Measurements from ENCODE around the gene SHF.
A peak's percentile ranks its signal among the peaks of the same experiment; 100 is the strongest.

The SHF gene

DNA sequence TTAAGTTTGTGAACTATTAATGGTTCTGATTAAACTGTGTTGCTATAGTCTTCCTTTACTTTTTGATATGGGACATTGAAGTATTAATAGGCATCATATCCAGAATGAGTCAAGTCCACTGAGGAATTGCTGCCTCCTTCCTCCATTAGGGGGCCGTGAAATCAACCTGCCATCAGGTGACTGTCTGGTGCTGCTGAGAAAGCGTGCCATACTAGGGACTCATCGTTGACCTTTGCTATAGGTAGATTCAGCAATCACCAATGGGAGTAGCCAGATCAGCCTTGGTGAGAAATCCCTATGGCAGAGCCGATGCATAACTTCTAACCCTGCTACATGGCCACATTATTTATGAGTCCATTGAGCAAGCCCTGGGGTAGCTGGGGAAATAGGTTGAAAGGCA is 34.2 kb upstream of the SHF start:
- H3K9me3 ChIP-seq (ENCODE audit: control insufficient read depth, insufficient read depth, low read length): no peaks in the 10 kb centered on the region
- no peak for DNase-seq (ENCODE audit: low read depth, low spot score)
- no CpG with 5 or more reads among the region's 4 CpGs for WGBS (ENCODE audit: insufficient coverage, insufficient read length)

DNA sequence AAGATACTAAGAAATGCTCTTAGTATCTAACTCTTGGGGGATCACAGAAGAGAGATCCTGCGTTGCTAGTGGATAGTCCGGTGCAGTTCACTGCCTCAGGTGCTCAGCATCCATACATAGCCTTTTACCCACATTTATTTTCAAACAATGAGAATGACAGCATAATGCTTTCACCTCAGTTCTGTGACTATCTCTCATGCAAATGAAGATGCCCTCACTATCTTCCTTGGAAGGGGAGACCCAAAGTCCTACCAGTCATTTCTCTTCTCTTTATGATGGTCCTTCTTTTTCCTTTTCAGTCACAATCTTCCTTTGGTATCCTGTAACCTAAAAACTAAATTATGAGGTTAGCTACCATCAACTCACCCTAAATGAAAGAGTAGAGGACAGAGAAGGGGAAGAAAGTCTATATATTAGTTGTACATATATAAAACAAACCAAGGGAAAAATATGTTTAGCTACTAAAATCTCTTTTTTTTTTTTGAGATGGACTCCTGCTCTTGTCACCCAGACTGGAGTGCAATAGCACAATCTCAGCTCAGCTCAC is 33.4 kb upstream of the SHF start:
- H3K9me3 ChIP-seq (ENCODE audit: control insufficient read depth, insufficient read depth, low read length): no peaks in the 10 kb centered on the region
- WGBS (ENCODE audit: insufficient coverage, insufficient read length): no CpG with 5 or more reads among the region's 2 CpGs
- H3K4me1 ChIP-seq (ENCODE audit: control insufficient read depth, insufficient read depth, low read length): no peaks in the 10 kb centered on the region
- H3K27me3 ChIP-seq (ENCODE audit: control insufficient read depth, insufficient read depth, low read length): no peaks in the 10 kb centered on the region
- no peaks in the 10 kb centered on the region for H3K36me3 ChIP-seq (ENCODE audit: control insufficient read depth, insufficient read depth, low read length)
- no peak for DNase-seq (ENCODE audit: low read depth, low spot score)
- no peak overlapping the region for H3K4me3 ChIP-seq (ENCODE audit: low read length)
- no peak overlapping the region for H3K27ac ChIP-seq (ENCODE audit: low read length)

More for the DNA sequence above, 34.2 kb upstream of the SHF start:
- no peaks in the 10 kb centered on the region for H3K27me3 ChIP-seq (ENCODE audit: control insufficient read depth, insufficient read depth, low read length)
- H3K4me1 ChIP-seq (ENCODE audit: control insufficient read depth, insufficient read depth, low read length): no peaks in the 10 kb centered on the region
- no peaks in the 10 kb centered on the region for H3K36me3 ChIP-seq (ENCODE audit: control insufficient read depth, insufficient read depth, low read length)
- H3K27ac ChIP-seq (ENCODE audit: low read length): no peak overlapping the region
- H3K4me3 ChIP-seq (ENCODE audit: low read length): no peak overlapping the region

DNA sequence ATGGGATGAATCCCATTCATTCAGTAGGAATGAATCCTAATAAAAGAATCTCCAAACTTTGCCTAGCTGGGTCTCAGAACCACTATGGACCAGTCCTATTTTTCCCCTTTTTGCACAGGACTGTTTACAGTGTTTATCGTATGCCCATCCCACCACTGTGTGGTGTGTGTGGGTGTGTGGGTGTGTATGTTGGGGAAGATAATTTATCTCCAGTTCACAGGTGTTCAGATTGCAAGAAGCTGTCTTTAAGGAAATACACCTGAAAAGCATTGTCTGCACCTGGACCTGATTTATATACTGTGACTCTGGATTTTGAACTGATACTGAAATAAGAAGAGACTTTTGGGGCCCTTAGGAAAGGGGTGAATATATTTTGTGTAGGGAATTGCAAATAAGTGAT is 24.7 kb upstream of the SHF start:
- Histone ChIP-seq H3K4me3 (ENCODE audit: low read length) (no peak overlapping the region), H3K4me1 (ENCODE audit: control insufficient read depth, insufficient read depth, low read length) (no peaks in the 10 kb centered on the region), H3K9me3 (ENCODE audit: control insufficient read depth, insufficient read depth, low read length) (no peaks in the 10 kb centered on the region), H3K27me3 (ENCODE audit: control insufficient read depth, insufficient read depth, low read length) (no peaks in the 10 kb centered on the region), H3K36me3 (ENCODE audit: control insufficient read depth, insufficient read depth, low read length) (no peaks in the 10 kb centered on the region), H3K27ac (ENCODE audit: low read length) (no peak overlapping the region)
- DNase-seq (ENCODE audit: low read depth, low spot score): no peak
- no CpG with 5 or more reads among the region's 1 CpG for WGBS (ENCODE audit: insufficient coverage, insufficient read length)

DNA sequence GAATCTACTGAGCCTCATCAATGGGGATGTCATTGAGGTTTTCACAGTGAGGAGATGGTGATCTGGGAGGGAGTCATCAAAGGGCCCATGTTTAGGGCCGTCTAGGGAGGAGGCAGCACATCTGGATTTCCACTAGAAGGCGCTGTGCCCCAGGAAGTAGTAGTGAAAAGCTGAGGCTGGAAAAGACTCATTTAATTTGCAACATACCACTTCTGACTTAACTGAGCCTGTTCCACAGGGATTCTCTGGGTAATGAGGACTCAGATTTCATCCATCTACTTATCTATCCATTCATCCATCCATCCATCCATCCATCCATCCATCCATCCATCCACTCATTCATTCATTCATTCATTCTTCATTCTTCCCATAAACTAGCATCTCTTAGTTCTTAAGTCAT is 17.4 kb upstream of the SHF start:
- no peak for DNase-seq (ENCODE audit: low read depth, low spot score)
- H3K36me3 ChIP-seq (ENCODE audit: control insufficient read depth, insufficient read depth, low read length): no peaks in the 10 kb centered on the region
- H3K4me3 ChIP-seq (ENCODE audit: low read length): no peak overlapping the region
- no peaks in the 10 kb centered on the region for H3K4me1 ChIP-seq (ENCODE audit: control insufficient read depth, insufficient read depth, low read length)
- no peaks in the 10 kb centered on the region for H3K9me3 ChIP-seq (ENCODE audit: control insufficient read depth, insufficient read depth, low read length)
- WGBS (ENCODE audit: insufficient coverage, insufficient read length): no CpG with 5 or more reads among the region's 2 CpGs
- no peaks in the 10 kb centered on the region for H3K27me3 ChIP-seq (ENCODE audit: control insufficient read depth, insufficient read depth, low read length)
- H3K27ac ChIP-seq (ENCODE audit: low read length): no peak overlapping the region

DNA sequence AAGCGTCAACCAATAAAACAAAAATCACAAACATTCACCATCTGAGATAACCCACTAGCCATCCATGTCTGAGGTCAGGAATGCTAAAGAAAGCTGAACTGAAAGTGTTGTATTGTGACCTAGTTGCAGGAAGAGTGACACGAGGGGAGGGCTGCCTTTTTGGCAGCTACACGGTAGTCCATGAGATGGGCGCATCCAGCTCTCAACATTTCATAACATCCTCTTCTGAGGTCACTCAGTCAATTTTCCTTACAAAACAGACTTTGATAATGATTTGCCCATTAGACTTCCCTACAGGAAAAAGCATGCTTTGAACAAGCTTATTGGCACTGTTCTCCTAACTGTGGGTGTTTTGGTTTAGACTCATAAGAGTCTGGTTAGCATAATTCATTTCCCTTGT is 15.4 kb upstream of the SHF start:
- Histone ChIP-seq H3K36me3 (ENCODE audit: control insufficient read depth, insufficient read depth, low read length) (no peaks in the 10 kb centered on the region), H3K4me1 (ENCODE audit: control insufficient read depth, insufficient read depth, low read length) (no peaks in the 10 kb centered on the region), H3K4me3 (ENCODE audit: low read length) (no peak overlapping the region), H3K27ac (ENCODE audit: low read length) (no peak overlapping the region), H3K9me3 (ENCODE audit: control insufficient read depth, insufficient read depth, low read length) (no peaks in the 10 kb centered on the region), H3K27me3 (ENCODE audit: control insufficient read depth, insufficient read depth, low read length) (no peaks in the 10 kb centered on the region)
- no peak for DNase-seq (ENCODE audit: low read depth, low spot score)
- no CpG with 5 or more reads among the region's 4 CpGs for WGBS (ENCODE audit: insufficient coverage, insufficient read length)

DNA sequence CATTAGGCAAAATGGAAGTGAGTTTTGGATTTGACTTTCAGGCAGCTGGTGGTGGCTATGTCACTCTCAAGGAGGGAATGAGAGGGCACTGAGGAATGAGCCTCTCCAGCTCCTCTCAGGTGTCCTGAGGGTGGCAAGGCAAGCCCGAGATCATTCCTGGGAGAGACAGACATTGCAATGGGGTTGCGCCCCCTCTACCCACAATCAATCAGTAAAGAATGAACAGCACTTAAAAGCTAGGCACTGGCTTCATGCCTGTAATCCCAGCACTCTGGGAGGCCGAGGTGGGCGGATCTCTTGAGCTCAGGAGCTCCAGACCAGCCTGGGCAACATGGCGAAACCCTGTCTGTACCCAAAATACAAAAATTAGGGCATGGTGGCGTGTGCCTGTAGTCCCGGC is 14.1 kb upstream of the SHF start:
- Histone ChIP-seq H3K4me1 (ENCODE audit: control insufficient read depth, insufficient read depth, low read length) (no peaks in the 10 kb centered on the region), H3K27ac (ENCODE audit: low read length) (no peak overlapping the region), H3K27me3 (ENCODE audit: control insufficient read depth, insufficient read depth, low read length) (no peaks in the 10 kb centered on the region), H3K36me3 (ENCODE audit: control insufficient read depth, insufficient read depth, low read length) (no peaks in the 10 kb centered on the region), H3K9me3 (ENCODE audit: control insufficient read depth, insufficient read depth, low read length) (no peaks in the 10 kb centered on the region), H3K4me3 (ENCODE audit: low read length) (no peak overlapping the region)
- DNase-seq (ENCODE audit: low read depth, low spot score): no peak
- no CpG with 5 or more reads among the region's 7 CpGs for WGBS (ENCODE audit: insufficient coverage, insufficient read length)

DNA sequence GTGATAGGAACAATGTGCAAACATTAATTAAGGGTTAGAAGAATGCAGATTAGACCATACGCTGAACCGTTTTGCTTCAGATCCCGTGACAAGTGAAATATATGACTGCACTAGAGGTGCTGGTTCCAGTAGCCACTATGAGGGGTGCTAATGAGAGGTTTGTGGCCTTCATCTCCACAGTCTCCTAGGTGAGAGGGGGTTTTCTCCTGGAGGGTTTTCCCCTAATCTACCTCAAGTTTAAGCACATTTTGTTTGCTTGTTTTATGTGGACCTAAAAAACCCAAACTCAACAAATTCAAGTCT is 13.7 kb upstream of the SHF start:
- Histone ChIP-seq H3K4me3 (ENCODE audit: low read length) (no peak overlapping the region), H3K9me3 (ENCODE audit: control insufficient read depth, insufficient read depth, low read length) (no peaks in the 10 kb centered on the region), H3K36me3 (ENCODE audit: control insufficient read depth, insufficient read depth, low read length) (no peaks in the 10 kb centered on the region), H3K4me1 (ENCODE audit: control insufficient read depth, insufficient read depth, low read length) (no peaks in the 10 kb centered on the region), H3K27ac (ENCODE audit: low read length) (no peak overlapping the region), H3K27me3 (ENCODE audit: control insufficient read depth, insufficient read depth, low read length) (no peaks in the 10 kb centered on the region)
- no CpG with 5 or more reads among the region's 3 CpGs for WGBS (ENCODE audit: insufficient coverage, insufficient read length)
- no peak for DNase-seq (ENCODE audit: low read depth, low spot score)

DNA sequence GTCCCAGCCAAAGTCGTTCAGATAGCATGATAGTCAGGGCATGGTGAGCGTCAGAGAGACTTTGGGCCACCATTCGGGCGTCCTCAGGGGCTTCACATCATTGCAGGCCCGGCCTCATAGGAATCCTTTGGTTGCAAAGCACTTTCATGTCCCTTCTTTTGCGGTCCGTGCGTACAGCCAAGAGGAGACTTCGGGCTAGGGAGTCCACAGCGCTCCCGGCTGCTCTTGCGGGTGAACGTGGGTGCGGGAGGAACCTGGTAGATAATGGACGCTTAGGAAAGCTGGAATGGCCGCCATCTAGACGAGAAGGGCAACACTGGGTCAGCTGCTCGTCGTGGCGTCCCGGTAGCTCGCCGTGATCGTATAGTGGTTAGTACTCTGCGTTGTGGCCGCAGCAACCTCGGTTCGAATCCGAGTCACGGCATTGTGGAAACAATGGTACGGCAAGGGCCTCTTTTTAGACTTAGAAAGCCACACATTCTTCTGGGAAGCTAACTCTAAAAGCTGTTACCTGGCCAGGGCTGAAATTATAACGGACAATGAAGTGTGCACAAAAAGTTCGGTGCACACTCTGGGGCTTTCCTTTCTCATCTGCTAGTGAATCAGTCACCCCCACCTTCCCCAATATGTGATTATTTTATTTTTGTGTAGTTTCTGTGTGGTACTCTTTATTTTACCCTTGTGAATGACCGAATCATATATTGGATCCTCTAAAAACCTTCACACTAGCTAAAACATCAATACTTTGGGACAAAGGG is 13.2 kb upstream of the SHF start:
- Histone ChIP-seq H3K27ac (ENCODE audit: low read length) (no peak overlapping the region), H3K4me3 (ENCODE audit: low read length) (peak overlapping the region; percentile 65; the same call in 1 of the 2 replicates), H3K9me3 (ENCODE audit: control insufficient read depth, insufficient read depth, low read length) (no peaks in the 10 kb centered on the region), H3K27me3 (ENCODE audit: control insufficient read depth, insufficient read depth, low read length) (no peaks in the 10 kb centered on the region), H3K36me3 (ENCODE audit: control insufficient read depth, insufficient read depth, low read length) (no peaks in the 10 kb centered on the region), H3K4me1 (ENCODE audit: control insufficient read depth, insufficient read depth, low read length) (no peaks in the 10 kb centered on the region)
- no CpG with 5 or more reads among the region's 34 CpGs for WGBS (ENCODE audit: insufficient coverage, insufficient read length)
- no peak for DNase-seq (ENCODE audit: low read depth, low spot score)

DNA sequence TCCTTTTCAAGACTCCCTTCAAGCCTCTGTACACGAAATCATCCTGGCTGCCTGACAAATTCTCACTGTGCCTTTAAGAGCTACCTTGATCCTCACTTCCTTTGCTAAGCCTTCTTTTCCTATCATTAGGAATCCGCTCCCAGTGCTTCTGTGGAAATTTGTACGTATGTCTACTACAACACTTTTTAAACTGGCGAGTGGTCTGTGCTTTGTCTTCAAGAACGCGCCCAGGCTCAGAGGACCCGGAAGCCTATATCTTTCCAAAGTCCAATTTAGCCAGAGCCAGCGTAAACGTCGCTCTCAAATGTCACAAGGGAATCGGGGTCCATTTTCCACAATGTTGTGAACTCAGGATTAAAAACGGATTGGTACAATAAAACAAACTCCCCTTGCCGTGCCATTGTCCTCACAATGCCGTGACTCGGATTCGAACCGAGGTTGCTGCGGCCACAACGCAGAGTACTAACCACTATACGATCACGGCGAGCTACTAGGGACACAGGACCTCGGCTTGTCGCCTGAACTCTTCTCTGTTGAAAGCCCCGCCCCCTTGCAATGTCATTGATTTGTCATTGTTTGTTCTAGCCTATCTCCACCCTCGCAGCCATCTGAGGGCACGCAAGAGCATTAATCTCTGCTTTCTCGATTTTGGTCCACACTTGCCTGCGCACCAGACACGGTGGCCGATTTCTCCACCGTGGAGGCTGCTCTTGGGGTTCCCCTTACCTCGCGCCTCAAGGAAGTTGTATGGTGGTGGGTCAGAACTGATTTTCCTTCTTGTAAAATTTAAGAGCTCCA is 12.4 kb upstream of the SHF start:
- no CpG with 5 or more reads among the region's 34 CpGs for WGBS (ENCODE audit: insufficient coverage, insufficient read length)
- Histone ChIP-seq H3K27me3 (ENCODE audit: control insufficient read depth, insufficient read depth, low read length) (no peaks in the 10 kb centered on the region), H3K9me3 (ENCODE audit: control insufficient read depth, insufficient read depth, low read length) (no peaks in the 10 kb centered on the region), H3K4me3 (ENCODE audit: low read length) (peak overlapping the region; percentile 65; the same call in 1 of the 2 replicates), H3K27ac (ENCODE audit: low read length) (no peak overlapping the region), H3K36me3 (ENCODE audit: control insufficient read depth, insufficient read depth, low read length) (no peaks in the 10 kb centered on the region), H3K4me1 (ENCODE audit: control insufficient read depth, insufficient read depth, low read length) (no peaks in the 10 kb centered on the region)
- DNase-seq (ENCODE audit: low read depth, low spot score): no peak

DNA sequence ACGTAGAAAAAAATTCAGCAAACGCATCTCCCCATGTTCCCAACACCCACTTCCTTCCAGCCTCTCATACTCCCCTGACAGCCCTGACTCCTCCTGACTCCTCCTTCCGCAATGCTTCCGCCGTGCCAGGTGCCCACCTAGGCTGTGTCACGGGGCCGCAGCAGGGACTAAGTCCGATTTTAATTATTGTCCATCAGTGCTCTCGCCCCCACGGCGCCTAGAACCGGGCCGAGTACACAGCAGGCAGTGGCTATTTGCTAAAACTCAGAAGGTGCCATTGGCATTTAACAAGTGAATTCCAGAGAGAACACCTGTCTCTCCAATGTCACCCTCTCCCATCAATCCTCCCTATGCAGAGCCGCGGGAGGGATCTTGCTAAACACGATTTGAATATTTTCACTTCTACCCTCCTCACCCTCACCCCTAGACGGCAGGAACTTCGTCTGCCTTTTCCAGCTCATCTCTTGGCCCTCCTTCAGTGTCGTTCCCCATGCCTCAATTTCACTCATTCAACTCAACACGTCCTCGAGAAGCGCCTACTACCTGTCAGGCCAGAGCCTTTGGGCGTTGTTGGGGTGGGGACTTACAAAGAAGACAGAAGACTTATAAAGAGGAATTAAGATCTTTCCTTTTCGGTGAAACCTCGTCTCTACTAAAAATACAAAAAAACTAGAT is 11.5 kb upstream of the SHF start:
- H3K27ac ChIP-seq (ENCODE audit: low read length): no peak overlapping the region
- H3K4me1 ChIP-seq (ENCODE audit: control insufficient read depth, insufficient read depth, low read length): no peaks in the 10 kb centered on the region
- no CpG with 5 or more reads among the region's 25 CpGs for WGBS (ENCODE audit: insufficient coverage, insufficient read length)
- H3K9me3 ChIP-seq (ENCODE audit: control insufficient read depth, insufficient read depth, low read length): no peaks in the 10 kb centered on the region
- H3K27me3 ChIP-seq (ENCODE audit: control insufficient read depth, insufficient read depth, low read length): no peaks in the 10 kb centered on the region
- no peak for DNase-seq (ENCODE audit: low read depth, low spot score)
- H3K36me3 ChIP-seq (ENCODE audit: control insufficient read depth, insufficient read depth, low read length): no peaks in the 10 kb centered on the region
- peak overlapping the region; percentile 57; the same call in 1 of the 2 replicates for H3K4me3 ChIP-seq (ENCODE audit: low read length)
